Measurements from ENCODE around the gene POLR3K.
A peak's percentile ranks its signal among the peaks of the same experiment; 100 is the strongest.
"Not testable (repeated sequence)": the region's sequence is repeated elsewhere in the genome, so short reads cannot be mapped to it uniquely, and the experiment has no call there.

Gene POLR3K

DNA sequence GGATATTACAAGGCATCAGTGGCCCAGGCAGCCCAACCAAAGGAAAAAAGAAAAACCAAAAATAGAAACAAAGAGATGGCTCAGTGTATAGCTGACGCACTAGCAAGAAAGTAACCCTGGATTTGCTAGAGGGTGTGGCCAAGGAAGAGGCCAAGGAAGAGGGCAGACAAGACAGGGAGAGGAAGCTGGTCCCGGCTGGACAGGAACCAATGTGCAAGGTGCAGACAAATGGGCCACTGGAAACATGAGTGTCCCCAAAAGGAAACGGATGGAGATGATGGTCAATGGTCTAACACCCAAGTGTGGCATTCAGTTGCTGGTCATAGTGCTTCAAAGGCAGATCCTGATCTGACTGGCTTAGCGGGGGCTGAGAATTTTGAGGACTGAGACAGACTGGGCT is 10.7 kb downstream of the POLR3K start:
- no peak for DNase-seq (ENCODE audit: low read depth in 2 of 2)

DNA sequence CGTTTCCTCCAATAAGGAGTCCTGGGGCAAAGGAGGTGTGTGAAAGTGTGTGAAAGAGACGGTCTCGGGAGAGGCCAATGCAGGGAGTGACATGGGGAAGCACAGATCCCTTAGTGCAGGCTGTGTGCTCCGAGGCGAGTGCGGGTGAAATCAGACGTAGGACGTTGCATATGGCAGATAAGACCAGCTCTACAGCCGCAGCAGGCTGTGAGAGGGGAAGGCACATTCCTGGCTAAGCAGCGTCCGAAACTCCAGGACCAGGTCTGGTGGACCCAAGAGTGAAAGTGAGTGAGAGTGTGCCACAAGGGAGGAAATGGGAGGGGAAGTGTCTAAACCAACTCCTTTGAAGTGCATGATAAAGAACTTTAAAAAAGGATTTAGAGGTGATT is 11.3 kb downstream of the POLR3K start:
- DNase-seq (ENCODE audit: low read depth in 2 of 2), result no peak

DNA sequence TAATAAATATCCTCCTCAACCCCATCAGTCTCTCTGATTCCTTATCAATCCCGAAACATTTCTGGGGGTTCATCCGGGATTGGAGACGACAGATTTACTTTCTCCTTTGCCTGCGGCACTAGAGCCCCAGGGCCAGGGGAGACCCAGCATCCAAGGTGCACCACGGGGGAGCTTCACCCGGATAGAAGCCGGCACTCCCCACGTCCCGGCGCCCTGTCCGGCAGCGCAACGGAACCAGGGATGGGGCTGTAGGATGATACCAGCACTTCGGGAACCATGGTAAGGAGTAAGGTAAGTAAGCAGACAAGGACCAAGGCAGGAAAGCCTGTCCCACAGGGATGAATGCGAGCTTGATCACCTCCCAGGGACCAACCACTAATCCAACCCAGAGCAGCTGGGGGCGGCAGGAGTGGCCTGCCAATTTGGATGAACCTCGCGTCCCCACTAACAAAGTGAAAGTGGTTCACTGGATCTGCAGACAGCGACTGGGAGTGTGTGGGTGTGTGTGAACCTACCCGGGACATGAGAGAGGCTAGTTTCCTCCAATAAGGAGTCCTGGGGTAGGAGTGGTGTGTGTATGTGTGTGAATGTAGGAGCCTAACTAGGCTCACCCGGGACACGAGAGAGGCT is 11.9 kb downstream of the POLR3K start:
- DNase-seq (ENCODE audit: low read depth in 2 of 2), result no peak

DNA sequence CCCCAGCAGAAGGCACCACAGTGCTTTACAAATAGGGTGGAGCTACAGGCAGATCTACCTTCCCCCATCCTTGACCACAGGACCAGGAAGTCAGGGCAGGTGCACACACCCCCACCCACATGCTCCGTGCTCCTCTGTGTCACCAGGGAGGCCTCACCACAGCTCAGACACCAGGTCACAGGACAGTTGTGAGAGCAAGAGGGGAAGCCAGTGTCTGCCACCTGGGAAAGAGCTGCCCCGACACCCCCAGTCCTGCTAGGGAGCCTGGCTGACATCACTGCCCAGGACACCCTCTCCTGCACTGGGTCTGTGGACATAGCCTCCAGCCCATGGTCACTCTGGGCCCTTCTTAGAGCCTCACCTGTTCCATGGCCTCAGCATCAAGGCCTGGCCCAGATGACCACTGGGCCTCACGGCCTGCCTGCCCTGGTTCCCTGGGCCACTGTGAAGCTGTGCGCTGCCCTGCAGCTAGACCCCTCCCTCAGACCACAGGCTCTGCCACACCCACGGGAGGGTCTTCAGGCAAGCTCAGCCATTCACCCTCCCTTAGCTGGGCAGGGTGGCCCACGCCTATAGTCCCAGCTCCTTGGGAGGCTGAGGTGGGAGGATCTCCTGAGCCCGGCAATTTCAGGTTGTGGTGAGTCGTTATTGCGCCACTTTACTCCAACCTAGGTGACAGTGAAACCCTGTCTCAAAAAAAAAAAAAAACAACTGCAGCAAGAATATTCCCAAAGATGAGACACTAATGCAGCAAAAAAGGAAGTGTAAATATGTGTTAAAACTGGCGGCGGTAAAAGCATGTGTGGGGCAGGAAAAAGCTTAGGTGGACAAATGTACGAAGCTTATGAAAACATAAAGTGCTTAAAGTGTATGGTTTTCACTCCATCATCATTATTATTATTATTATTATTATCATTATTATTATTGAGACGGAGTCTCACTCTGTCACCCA is 14.2 kb downstream of the POLR3K start:
- peak; percentile 10 to 41 for DNase-seq (ENCODE audit: low read depth in 2 of 2)

DNA sequence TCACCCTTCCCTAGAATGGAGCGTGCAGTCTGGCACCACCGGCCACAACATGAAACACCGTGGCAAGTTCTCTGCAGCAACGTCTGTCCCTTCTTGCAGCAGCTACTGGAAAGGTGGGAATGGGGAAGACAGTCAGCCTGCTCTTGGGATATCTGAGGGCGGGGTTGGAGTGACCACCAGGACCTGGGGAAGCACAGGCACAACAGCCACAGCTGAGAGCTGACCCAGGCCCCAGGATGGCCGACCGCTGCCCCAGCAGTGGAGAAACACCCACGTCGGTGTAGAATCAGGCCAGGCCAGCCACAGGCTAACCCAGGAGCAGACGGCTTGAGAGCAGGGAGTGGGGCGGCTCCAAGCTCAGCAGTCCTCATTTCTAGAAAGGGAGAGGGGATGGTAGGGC is 15.2 kb downstream of the POLR3K start:
- DNase-seq (ENCODE audit: low read depth in 2 of 2), result not testable (repeated sequence)

DNA sequence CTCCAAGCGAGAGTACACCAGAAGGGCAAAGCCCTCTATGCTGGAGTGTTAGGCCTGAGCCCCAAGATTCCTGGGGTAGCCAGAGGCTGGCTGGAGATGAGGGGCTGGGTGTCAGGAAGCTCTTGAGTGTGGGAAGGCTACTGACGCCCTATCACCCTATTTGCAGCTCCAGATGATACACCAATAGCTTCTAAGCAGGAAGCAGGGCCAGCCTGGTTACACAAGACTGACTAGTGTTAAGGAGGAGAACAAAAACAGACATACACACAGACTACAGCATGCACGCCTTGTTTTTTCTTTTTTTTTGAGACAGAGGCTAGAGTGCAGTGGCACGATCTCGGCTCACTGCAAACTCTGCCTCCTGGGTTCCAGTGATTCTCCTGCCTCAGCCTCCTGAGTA is 15.9 kb downstream of the POLR3K start:
- DNase-seq (ENCODE audit: low read depth in 2 of 2), result no peak

DNA sequence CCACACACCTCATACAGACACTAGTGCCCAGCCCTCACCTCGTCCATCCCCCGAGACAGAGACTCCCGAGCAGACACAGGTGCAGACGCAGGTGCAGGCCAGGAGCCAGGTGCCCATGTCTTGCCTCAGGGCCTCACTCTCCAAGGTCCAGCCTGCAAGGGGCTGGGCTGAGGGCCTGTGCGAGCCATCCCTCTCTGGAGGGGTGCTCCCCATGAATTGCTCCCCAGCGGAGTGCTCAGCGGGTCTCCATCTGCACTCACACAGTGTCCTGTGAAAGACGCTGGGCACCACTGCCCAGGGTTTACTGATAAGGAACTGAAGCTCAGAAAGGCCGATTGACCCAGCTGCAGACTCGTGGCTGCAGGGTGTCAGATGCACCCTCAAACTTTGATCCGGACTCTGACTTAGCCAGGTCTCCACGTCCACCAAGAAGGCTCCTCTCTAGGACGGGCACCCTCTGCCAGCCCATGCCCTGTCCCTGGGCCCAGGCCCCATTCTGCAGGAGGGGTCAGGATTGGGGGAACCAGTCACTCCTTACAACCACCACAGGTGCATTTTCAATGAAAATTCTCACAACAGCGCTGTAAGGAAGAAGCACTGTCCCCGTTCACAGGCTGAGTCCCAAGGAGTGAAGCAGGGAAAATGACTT is 16.9 kb downstream of the POLR3K start:
- DNase-seq (ENCODE audit: low read depth in 2 of 2), result no peak

DNA sequence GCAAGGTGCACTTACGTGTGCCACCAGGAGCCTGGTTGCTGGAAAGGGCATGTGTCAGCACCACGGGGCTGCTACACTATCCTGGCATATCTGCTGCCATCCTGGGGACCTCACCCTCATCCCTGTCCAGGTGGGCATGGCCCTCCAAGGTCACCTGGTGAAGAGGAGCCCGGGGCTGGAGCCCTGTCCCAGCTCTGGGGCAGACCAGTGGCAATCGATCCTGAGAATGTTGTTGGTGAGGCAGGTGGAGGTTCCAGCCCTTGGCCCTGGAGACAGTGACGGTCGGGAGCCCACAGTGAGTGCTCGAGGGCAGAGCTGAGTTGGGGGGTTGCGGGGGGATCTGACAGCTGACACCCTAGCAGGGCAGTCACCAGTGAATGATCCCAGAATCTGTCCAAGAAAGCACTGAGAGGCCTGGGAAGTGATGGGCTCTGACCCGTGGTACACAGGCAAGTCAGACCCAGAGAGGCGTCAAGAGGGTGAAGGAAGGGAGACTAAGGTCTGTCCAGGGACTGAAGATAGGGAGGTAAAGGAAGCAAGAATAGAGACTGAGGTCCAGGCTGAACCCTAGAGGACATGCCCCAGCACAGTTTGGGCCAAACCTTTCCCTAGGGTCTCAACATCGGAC is 17.6 kb downstream of the POLR3K start:
- no peak for DNase-seq (ENCODE audit: low read depth in 2 of 2)

DNA sequence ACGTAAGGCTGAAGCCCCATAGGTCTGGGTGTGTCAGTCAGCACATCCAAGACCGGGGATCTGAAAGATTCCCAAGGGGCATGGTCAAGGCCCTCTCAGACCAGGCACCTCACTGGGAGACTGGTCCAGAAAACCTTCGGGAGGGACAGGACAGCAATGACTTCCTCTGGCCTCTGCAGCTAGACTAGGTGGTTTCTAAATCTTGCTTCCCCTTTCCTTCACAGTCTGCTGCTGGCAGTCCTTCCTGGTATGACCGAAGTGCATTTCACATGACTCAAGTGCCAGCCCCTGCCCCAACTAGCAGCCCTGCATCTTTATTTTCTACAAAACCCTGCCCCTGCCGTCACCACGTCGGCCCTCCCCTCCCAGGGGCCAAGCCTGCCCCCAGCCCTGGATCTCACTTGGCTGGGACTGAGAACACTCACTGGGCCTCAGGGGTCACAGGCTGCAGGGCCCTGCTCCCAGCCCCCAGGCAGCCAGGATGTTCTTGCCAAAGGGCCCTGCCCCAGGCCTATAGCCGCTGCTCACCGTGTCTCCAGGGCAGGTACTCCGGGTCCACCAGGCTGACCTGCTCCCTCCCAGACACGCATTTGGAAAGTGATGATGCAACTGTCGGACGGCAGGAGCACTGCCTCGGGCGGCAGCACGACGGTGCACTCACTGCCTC is 18.3 kb downstream of the POLR3K start:
- no peak for DNase-seq (ENCODE audit: low read depth in 2 of 2)

DNA sequence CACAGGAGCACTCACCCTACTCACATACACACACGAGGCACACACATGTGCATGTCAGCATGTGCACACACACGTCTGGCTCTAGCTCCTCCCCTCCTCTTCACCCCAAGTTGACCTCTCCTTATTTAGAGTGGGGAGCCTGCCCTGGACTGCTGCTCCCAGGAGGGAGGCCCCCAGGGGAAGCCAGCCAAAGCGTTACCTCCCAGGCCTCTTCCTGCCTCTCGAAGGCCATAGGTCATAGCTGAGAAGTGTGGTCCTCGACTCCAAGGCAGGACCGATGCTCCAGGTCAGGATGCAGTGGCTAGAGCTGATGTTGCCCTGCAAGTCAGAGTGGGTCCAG is 18.8 kb downstream of the POLR3K start:
- no peak for DNase-seq (ENCODE audit: low read depth in 2 of 2)

DNA sequence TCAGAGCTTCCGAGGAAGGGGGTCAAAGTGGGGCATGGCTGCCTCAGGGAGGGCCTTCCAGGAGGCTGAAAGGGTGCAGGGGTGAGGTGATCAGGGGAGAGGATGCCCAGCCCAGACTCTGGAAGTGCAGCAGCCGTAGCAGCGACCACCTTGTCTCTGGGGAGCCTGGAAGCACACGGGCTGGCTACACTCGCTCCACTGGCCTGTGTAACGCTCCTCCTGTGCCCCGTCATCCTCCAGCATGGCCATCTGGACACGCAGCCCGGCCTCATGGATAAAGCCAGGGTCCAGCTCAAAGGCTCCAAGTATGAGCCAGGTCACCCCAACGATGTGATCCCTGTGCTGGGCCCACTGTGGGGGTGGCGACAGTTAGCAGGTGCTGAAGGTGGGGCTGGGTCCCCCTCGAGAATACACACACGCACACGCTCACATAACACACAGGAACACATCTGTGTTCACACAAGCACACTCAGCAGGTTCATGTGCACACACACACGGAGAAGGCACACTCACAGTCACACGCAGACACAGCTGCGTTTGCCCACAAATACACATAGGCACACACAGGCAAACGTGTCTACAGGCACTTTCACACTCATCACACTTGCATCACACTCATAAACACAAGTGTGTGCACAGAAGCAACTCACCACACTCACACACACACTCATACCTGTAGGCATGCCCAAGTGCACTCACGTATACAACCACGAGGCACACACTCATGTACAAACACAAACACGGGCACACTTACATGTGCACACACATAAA is 19.3 kb downstream of the POLR3K start:
- no peak for DNase-seq (ENCODE audit: low read depth in 2 of 2)

DNA sequence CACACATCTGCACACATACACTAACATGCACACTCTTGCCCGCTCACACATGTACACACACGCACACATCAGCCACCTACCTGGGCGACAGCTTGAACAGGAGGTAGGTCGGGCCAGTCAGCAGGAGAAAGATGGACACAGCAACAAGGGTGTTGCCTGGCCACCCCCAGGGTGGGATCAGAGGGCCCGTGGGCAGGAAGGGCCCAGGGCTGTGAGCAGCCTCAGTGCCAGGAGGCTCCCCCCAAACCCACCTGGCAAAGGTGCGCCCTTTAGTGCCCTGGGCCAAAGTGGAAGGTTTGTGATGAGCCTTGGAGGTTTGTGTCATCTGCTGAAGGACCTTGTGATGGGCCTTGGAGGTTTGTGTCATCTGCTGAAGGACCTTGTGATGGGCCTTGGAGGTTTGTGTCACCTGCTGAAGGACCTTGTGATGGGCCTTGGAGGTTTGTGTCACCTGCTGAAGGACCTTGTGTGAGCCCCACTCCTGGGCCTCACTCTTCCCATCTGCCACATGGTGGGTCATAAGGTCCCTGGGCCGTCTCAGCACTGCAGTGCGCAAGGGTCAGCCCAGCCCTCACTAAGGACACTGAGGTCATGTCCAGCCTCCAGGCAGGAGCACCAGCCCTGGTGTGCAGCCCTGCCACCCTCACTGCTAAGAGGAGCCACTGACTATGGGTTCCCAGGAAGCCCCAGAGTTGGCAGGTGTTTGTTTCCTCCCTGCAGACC is 20.1 kb downstream of the POLR3K start:
- DNase-seq (ENCODE audit: low read depth in 2 of 2), result not testable (repeated sequence)

DNA sequence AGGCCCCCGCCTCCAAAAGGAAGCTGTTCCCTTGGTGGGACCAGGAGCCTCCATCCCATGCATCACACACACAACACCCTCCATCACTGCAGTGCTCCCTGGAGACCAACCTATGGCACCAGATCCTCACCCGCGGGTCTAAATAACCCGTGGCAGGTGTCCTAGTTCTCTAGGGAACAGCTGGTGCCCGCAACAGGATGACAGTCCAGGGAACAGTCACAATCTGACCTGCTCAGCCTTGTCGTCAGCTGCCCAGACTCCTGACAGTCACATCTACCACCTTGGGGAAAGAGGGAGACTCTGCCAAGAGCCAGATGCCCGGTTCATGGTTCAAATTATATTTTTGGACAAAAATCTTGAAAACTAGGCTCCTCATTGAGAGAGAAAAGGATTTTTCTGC is 22.8 kb downstream of the POLR3K start:
- not testable (repeated sequence) for DNase-seq (ENCODE audit: low read depth in 2 of 2)

DNA sequence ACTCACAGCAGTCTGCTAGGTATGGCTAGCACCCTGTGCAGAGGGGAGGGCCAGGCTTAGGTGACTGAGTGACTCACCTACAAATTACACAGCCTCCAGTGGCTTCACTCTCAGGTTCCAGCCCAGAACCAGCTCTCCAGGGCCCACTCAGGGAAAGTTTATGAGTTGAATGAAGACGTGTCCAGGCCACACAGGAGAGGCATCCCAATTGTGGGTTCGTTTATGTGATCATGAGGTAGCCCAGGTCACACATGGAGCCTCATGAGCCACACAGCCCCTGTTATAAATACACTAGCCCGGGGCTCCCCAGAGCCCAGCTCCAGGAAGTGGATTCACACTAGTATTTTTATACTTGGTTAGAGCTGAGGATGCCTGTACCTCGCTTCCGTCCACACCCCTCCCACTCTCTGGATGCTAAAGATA is 27.5 kb downstream of the POLR3K start:
- not testable (repeated sequence) for DNase-seq (ENCODE audit: low read depth in 2 of 2)

DNA sequence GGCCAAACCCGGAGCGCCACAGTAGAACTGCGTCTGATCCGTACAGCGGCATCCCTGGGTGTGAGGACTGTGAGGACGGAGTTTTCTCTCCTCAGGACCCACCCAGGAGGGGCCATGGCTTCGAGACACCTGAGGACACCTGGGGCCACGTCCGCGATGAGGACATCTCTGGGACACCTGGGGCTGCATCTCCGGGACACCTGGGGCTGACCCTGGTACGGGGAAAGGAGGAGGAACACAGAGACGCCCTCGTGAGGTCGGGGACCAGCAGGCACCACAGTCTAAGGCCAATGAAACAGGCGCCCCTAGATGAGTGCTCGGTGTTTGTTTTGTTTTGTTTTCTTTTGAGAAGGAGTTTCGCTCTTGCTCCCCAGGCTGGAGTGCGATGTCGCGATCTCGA is 29.3 kb downstream of the POLR3K start:
- not testable (repeated sequence) for DNase-seq (ENCODE audit: low read depth in 2 of 2)

DNA sequence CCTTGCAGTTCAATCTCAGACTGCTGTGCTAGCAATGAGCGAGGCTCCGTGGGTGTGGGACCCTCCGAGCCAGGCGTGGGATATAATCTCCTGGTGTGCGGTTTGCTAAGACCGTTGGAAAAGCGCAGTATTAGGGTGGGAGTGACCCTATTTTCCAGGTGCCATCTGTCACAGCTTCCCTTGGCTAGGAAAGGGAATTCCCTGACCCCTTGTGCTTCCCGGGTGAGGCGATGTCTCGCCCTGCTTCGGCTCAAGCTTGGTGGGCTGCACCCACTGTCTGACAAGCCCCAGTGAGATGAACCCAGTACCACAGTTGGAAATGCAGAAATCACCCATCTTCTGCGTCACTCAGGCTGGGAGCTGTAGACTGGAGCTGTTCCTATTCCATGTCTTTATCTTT is 32.5 kb downstream of the POLR3K start:
- not testable (repeated sequence) for DNase-seq (ENCODE audit: low read depth in 2 of 2)

DNA sequence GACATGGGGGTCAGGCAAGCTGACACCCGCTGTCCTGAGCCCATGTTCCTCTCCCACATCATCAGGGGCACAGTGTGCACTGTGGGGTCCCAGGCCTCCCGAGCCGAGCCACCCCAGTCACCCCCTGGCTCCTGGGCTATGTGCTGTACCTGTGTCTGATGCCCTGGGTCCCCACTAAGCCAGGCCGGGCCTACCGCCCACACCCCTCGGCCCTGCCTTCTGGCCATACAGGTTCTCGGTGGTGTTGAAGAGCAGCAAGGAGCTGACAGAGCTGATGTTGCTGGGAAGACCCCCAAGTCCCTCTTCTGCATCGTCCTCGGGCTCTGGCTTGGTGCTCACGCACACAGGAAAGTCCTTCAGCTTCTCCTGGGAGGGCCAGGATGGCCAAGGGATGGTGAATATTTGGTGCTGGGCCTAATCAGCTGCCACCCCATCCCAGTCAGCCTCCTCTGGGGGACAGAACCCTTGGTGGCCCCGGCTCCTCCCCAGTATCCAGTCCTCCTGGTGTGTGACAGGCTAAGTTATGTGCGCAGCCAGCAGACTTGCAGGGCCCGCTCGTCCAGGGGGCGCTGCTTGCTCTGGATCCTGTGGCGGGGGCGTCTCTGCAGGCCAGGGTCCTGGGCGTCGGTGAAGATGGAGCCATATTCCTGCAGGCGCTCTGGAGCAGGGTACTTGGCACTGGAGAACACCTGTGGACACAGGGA is 36.2 kb downstream of the POLR3K start:
- not testable (repeated sequence) for DNase-seq (ENCODE audit: low read depth in 2 of 2)

DNA sequence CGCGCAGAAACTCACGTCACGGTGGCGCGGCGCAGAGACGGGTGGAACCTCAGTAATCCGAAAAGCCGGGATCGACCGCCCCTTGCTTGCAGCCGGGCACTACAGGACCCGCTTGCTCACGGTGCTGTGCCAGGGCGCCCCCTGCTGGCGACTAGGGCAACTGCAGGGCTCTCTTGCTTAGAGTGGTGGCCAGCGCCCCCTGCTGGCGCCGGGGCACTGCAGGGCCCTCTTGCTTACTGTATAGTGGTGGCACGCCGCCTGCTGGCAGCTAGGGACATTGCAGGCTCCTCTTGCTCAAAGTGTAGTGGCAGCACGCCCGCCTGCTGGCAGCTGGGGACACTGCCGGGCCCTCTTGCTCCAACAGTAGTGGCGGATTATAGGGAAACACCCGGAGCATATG is 42.6 kb downstream of the POLR3K start:
- DNase-seq (ENCODE audit: low read depth in 2 of 2), result peak; percentile 76 to 90

DNA sequence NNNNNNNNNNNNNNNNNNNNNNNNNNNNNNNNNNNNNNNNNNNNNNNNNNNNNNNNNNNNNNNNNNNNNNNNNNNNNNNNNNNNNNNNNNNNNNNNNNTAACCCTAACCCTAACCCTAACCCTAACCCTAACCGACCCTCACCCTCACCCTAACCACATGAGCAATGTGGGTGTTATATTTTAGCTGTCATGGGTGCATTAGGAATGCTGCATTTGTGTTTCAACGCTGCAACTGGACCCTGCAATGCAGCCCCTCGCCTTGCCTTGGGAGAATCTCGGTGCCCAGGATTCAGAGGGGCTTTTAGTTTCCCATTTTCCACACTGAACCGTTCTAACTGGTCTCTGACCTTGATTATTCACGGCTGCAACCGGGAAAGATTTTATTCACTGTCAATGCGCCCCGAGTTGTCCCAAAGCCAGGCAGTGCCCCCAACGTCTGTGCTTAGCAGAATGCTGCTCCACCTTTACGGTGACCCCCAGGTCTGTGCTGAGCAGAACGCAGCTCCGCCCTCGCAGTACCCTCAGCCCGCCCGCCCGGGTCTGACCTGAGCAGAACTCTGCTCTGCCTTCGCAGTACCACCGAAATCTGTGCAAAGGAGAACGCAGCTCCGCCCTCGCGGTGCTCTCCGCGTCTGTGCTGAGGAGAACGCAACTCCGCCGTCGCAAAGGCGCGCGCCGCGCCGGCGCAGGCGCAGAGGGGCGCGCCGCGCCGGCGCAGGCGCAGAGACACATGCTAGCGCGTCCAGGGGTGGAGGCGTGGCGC is 43.3 kb downstream of the POLR3K start:
- DNase-seq (ENCODE audit: low read depth in 2 of 2), result peak in 1 of 2 donors; percentile 11

All from stimulated activated CD8-positive, alpha-beta memory T cell treated with anti-CD3 and anti-CD28 coated beads, Interleukin-15, amount 100 ng/mL, for 48 hours (primary cell).